Ovary (tissue), 9 donors: ENCODE results near the gene PVALB. TPM values are rescaled to one million over a fixed set of nuclear protein-coding genes. Genes with fewer than 3 reads are reported as not detected.

ENCODE experiments used
- DNase-seq, 5 donors: peaks; one replicate each; pipeline ENCODE4 v3.0.0-alpha.2; 2019 to 2020
- H3K27ac ChIP-seq, 2 donors: fragments of 200-600 bp; one replicate each; pipeline versions ENCODE4 v1.5.1 to v1.8.0; 2019 to 2022
- H3K27me3 ChIP-seq: fragments of 200-600 bp; one replicate; pipeline ENCODE4 v1.8.0; 2022
- H3K36me3 ChIP-seq: fragments of 200-600 bp; sonication (generic); one replicate; pipeline ENCODE4 v1.5.1; 2019
- H3K4me1 ChIP-seq: one replicate; pipeline ENCODE4 v1.8.1; 2013; ENCODE audit warnings: mild to moderate bottlenecking, moderate library complexity; ENCODE audit not compliant: insufficient read depth
- H3K4me3 ChIP-seq: fragments of 200-600 bp; sonication (generic); one replicate; pipeline ENCODE4 v1.5.1; 2017
- H3K9me3 ChIP-seq, 2 donors: fragments of 200-600 bp in 1 of 2; sonication (generic) in 1 of 2; one replicate each; pipeline versions ENCODE4 v1.5.1 to v1.8.1; 2013 to 2019; ENCODE audit warnings: mild to moderate bottlenecking in 1 of 2, moderate library complexity in 1 of 2
- EP300 ChIP-seq: sonication (generic); formaldehyde crosslinking; IDR thresholded peaks from one replicate; pipeline ENCODE4 v1.6.1; 2017; ENCODE audit warnings: antibody characterized with exemption
- POLR2A ChIP-seq: fragments of 450-650 bp; IDR thresholded peaks from one replicate; pipeline ENCODE4 v1.6.1; 2017; ENCODE audit warnings: antibody characterized with exemption, mild to moderate bottlenecking, moderate library complexity
- WGBS, 3 donors: extraction: QIAGEN DNeasy Blood & Tissue Kit in 1 of 3; methylation state at CpG; one replicate each; pipeline versions ENCODE4 v1.1.5 to v1.1.7; 2013 to 2017; 5-methylcytosine and 5-hydroxymethylcytosine counted together
- intact Hi-C, 4 donors: fragments of 100-400 bp; cut with DNase I; formaldehyde crosslinking; loops; one replicate each; pipeline versions ENCODE4 v1.11.0 to v1.15.1; 2022 to 2023
- polyA plus RNA-seq, 2 donors: library from polyadenylated mRNA; stranded (reverse); fragments of 200-250 nt in 1 of 2; fragments of 350-450 nt in 1 of 2; fragmentation: Illumina TruSeq in 1 of 2; extraction: RNeasy Lipid Tissue Mini Kit (QIAGEN cat#74804) in 1 of 2; gene quantifications; one replicate each; pipeline ENCODE4 v1.2.3, GENCODE V29; 2013 to 2014
- total RNA-seq, 7 donors: library from RNA; depleted of rRNA in 2 of 7; stranded (reverse); fragments of >200 nt in 2 of 7; fragmentation: NEBNext Ultra II Directional in 3 of 7; extraction: Animal tissue kit (Norgen Biotek cat#: 25700) in 3 of 7; gene quantifications; one replicate each; pipeline versions ENCODE4 v1.1.0 to v1.2.4, GENCODE V29; 2016 to 2023
- TF ChIP-seq, protein P1 (sequence below), 3 donors: fragments of 450-650 bp in 2 of 3; fragments of 200-600 bp in 1 of 3; IDR thresholded peaks; one replicate each; pipeline versions ENCODE4 v1.5.1 to v1.8.0; 2016 to 2022; ENCODE audit warnings: antibody characterized with exemption in 3 of 3, mild to moderate bottlenecking in 1 of 3
- donor health status: DM: no; HTN: no; CAD: no; lungs with moderate emphysema.
- donor health status: DM: no; HTN: no; CAD: no.
- donor health status: Bipolar disorder and iron deficiency.
- donor health status: DM: yes; HTN: yes; CAD: no.
- donor health status: DM: no; HTN: no; CAD: no.
- donor health status: DM: yes; HTN: yes; CAD: no.

The PVALB gene
- total and polyA plus RNA-seq, 9 donors: 0.41 to 0.47 TPM; not detected in 7

DNA sequence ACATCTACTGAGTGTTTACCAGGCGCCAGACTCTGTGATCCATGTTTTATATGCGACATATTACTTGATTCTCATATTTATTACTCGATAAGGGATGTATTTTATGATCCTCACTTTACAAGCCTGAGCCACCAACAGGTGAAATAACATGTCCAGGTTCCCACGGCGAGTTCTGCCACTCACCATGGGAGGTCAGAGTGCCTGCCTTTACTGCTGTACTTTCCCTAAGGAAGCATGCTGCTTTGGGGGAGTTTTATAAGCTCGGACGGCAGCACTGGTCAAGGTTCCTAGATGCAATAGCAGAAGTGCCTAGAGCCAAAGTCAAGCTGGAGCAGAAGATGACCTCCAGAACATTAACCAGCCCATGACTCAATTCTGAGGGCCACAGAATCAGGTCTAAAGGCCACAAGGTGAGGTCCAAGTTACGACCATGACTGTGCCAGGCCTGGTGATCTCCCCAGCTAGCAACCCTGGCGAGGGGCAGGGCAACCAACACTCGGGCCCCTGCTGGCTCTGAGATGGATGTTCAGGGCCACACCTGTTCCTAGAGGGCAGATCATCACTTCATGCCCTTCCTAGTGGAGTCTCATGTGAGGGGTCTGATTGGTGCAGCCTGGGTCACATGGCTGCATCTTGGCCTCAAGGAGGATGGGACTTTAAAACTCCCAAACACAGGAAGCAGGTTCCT, 55.1 kb downstream of the PVALB start:
- DNase-seq: peak in 1 of 5 donors; percentile 7
- WGBS, 3 donors: 85 to 90% (median 89%) methylated on average over 10 of the region's 10 CpGs
- no peaks in the 10 kb centered on the region for H3K27me3 ChIP-seq

DNA sequence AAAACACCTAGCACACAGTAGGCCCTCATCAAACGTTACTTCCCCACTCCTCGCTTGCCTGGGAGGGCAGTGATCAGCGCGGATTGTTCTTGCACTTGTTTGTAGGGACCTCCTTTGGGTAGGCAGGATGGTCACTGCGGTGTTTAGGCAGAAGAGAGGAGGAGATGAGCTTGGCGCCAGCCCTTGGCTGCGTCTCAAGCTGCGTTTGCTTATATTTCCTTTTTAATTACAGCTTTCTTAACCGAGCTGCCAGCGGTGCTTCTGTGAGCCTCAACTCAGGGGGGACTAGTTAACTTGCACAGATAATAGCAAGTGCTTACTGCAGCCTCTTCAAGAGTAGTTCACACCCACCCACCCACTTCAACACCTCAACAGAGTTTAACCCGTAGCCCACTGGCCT, 56.0 kb downstream of the PVALB start:
- Histone ChIP-seq H3K27me3 (no peaks in the 10 kb centered on the region), H3K36me3 (no peaks in the 10 kb centered on the region), H3K4me3 (no peak overlapping the region), H3K4me1 (peaks cover 7% of the 10 kb centered on the region), H3K27ac (no peak overlapping the region), H3K9me3 (no peaks in the 10 kb centered on the region)
- peak in 1 of 5 donors; percentile 6 for DNase-seq
- no peak for TF ChIP-seq POLR2A
- TF ChIP-seq EP300: no peak
- TF ChIP-seq, protein P1, sequence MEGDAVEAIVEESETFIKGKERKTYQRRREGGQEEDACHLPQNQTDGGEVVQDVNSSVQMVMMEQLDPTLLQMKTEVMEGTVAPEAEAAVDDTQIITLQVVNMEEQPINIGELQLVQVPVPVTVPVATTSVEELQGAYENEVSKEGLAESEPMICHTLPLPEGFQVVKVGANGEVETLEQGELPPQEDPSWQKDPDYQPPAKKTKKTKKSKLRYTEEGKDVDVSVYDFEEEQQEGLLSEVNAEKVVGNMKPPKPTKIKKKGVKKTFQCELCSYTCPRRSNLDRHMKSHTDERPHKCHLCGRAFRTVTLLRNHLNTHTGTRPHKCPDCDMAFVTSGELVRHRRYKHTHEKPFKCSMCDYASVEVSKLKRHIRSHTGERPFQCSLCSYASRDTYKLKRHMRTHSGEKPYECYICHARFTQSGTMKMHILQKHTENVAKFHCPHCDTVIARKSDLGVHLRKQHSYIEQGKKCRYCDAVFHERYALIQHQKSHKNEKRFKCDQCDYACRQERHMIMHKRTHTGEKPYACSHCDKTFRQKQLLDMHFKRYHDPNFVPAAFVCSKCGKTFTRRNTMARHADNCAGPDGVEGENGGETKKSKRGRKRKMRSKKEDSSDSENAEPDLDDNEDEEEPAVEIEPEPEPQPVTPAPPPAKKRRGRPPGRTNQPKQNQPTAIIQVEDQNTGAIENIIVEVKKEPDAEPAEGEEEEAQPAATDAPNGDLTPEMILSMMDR (IDR thresholded peaks at IDR 0.05): no peak
- WGBS, 3 donors: 47 to 72% (median 62%) methylated on average over 11 of the region's 11 CpGs
- intact Hi-C loops: loop anchor here in 1 of 4 donors (10.0 kb wide), 1 partner anchor 216 kb away; no protein-coding TSS in a partner anchor

More for the DNA sequence above, 55.1 kb downstream of the PVALB start:
- TF ChIP-seq, protein P1 (IDR thresholded peaks at IDR 0.05): no peak
- TF ChIP-seq POLR2A (no peak), EP300 (no peak)
- no peaks in the 10 kb centered on the region for H3K9me3 ChIP-seq
- no peak overlapping the region for H3K4me3 ChIP-seq
- H3K36me3 ChIP-seq: no peaks in the 10 kb centered on the region
- H3K4me1 ChIP-seq: peaks cover 7% of the 10 kb centered on the region
- intact Hi-C loops: loop anchor here in 1 of 4 donors (10.0 kb wide), 1 partner anchor 217 kb away; no protein-coding TSS in a partner anchor
- no peak overlapping the region for H3K27ac ChIP-seq

DNA sequence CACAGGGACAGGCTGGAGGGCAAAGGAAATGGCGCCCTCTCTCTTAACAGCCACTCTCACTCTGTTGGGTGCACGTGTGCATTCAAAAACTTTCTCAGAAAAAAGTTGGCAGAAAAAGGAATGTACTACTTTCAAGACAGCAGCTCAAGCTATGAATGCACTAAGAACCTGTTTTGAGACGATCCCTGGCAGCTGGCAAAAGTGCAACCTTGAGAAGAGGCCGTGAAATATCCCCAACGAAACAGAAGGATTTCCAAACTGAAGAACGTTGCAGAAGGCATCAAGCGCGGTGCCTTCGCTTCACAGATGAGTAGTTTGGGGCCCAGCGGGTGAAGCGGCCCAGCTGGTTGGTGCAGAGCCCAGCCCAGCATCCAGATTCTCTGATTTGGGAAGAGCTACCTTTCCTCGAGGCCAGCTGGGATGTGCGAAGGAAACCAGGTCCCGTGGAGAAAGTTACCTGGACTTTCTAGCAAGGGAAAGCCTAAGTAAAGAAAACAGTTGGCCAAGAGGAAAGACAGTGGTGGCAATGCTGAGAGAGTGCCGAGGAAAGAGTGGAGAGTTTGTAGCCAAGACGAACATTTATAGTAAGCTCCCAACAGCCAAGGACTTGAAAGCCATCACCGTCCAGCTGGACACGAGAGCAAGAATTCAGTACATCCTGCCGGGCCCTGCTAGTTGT, 57.2 kb downstream of the PVALB start:
- H3K27ac ChIP-seq: no peak overlapping the region
- H3K4me1 ChIP-seq: peaks cover 7% of the 10 kb centered on the region
- H3K4me3 ChIP-seq: no peak overlapping the region
- intact Hi-C loops: loop anchor here in 1 of 4 donors (10.0 kb wide), 1 partner anchor 215 kb away; no protein-coding TSS in a partner anchor
- no peaks in the 10 kb centered on the region for H3K36me3 ChIP-seq
- no peaks in the 10 kb centered on the region for H3K9me3 ChIP-seq
- 76 to 79% (median 79%) methylated on average over 19 of the region's 19 CpGs for WGBS, 3 donors
- no peaks in the 10 kb centered on the region for H3K27me3 ChIP-seq
- TF ChIP-seq, protein P1 (IDR thresholded peaks at IDR 0.05): no peak
- no peak for TF ChIP-seq POLR2A
- no peak for TF ChIP-seq EP300
- no peak for DNase-seq

DNA sequence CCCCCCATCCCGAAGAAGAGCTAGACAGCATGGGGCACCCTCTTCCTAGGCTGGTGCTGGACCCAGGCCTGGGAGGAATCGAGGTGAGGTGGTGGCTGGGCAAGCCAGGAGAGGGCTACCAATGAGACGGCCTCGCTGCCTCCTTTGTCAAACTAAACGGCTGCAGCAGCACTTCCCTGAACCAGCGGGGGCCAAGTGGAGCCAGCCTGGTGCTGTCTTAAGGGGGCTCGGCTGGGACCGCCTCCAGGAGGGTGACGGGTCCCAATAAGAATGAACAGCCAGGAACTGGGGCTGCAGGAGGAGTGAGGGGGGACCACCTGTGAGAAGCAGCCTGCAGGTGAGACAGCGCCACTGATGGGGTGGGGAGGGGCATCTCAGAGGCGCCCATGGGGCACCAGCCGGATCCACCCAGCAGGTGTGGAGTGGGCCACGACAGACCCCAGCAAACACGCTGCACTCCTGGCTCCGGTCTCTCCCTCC, 58.0 kb downstream of the PVALB start:
- H3K4me1 ChIP-seq: peaks cover 7% of the 10 kb centered on the region
- H3K27ac ChIP-seq: no peak overlapping the region
- H3K9me3 ChIP-seq: no peaks in the 10 kb centered on the region
- no peaks in the 10 kb centered on the region for H3K36me3 ChIP-seq
- DNase-seq: no peak
- 81 to 84% (median 83%) methylated on average over 15 of the region's 15 CpGs for WGBS, 3 donors
- intact Hi-C loops: no loop called here
- H3K4me3 ChIP-seq: no peak overlapping the region
- TF ChIP-seq, protein P1 (IDR thresholded peaks at IDR 0.05): no peak
- TF ChIP-seq POLR2A (no peak), EP300 (no peak)
- no peaks in the 10 kb centered on the region for H3K27me3 ChIP-seq
